GM18867 (cell line): ENCODE data around the gene PALLD.

ENCODE experiments used
- ATAC-seq: cut with Tn5 transposase; IDR thresholded peaks from one replicate; pipeline ENCODE4 v1.9.1; 2021; ENCODE audit warnings: mild to moderate bottlenecking, moderate library complexity; ENCODE audit not compliant: unreplicated experiment

Gene PALLD

GRCh38 chr4:168835880-168836454 lies 339.1 kb downstream of the PALLD start:
- no peak for ATAC-seq

DNA sequence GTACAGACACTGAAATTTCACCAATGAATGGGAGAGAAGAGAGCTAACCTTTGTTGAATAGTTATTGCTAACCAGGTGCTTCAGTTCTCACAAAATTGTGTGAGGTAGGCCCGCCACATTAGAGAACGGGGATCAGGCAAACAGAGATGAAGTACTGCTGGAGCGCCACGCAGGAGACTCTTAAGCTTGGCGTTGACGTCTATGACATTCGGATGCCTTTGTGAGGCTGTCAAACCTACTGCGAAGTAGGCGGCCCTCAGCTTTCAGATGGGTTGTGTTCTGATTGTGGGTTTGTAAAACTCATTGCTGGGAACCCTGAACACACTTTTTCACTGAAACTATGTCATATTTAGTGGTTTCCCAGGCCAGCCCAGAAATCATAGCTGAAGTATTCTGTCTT lies 339.6 kb downstream of the PALLD start:
- ATAC-seq: no peak

- no peak for ATAC-seq
Observed at GRCh38 chr4:168837922-168838321, 341.1 kb downstream of the PALLD start.

GRCh38 chr4:168839758-168840391 lies 343.0 kb downstream of the PALLD start:
- no peak for ATAC-seq

DNA sequence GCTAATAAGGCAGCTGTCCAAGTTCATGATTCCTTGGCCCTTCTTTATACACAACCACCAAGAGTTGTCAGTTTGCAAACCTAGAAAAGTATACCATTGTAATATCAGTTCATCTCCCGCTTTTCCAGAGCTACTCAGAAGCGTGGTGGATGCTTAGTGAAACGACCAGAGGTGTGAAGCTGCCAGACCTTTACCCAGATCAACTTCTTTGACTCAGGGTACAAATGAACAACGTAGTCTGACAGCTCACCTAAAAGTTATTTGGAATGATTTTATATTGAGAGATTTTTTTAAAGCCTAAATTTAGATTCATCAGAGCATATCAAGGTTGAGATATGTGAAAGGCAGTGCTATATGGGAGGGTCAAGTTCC lies 343.5 kb downstream of the PALLD start:
- no peak for ATAC-seq

GRCh38 chr4:168841000-168841671 lies 344.3 kb downstream of the PALLD start:
- no peak for ATAC-seq

DNA sequence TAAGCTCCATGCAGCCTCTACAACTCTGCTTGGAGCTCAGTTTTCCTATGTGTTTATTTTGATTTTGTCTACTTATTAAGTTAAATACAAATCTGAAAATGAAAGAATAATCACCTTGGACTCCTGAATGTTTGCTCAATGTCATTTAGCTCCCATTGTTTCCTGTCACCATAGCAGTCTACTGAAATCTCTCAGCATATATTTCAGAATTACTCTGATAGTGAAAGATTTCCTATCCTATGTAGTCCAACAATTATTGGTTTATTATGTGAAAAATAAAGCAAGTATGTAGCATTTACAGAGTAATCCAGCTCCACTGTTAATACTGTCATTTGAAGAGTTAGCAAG lies 344.8 kb downstream of the PALLD start:
- no peak for ATAC-seq

- no peak for ATAC-seq
Observed at GRCh38 chr4:168842186-168842585, 345.3 kb downstream of the PALLD start.

DNA sequence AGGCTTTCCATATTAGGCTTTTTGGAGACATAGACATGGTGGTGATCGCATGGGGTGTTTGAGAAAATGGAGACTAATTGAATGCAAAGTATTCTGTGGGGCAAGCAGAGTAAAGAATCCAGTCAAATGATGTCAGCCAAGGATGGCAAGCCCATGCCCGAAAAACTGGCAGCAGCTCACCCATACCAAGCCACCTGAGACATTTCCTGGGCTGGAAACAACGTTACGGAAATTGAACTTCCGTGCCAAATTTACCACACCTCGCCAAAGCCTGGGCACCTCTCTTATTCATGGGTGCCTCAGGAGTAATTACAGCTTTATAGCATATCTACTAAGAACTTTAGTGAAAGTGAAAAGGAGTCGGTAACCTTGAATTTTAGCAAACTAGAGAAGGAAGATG lies 346.8 kb downstream of the PALLD start:
- ATAC-seq: no peak

GRCh38 chr4:168844353-168845049 lies 347.6 kb downstream of the PALLD start:
- ATAC-seq: no peak

DNA sequence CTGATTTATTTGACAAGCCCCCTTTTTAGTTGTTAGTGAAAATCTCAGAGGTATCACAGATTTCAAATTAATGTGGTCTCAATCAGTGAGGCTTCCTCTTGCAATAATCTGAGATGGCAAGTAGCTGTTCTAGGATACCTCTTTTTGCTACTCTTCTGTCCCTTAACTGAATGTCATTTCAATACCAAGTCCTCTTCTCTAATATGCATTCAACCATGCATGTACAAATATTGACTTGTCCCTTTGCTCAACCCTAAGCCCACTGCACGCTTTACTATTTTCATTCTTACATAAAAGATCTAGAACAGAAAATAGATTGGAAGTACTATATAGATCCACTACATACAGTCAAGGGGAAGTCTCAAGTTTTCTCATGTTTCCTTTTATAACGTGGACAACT lies 349.0 kb downstream of the PALLD start:
- ATAC-seq: no peak

- no peak for ATAC-seq
Observed at GRCh38 chr4:168846414-168846813, 349.6 kb downstream of the PALLD start.

DNA sequence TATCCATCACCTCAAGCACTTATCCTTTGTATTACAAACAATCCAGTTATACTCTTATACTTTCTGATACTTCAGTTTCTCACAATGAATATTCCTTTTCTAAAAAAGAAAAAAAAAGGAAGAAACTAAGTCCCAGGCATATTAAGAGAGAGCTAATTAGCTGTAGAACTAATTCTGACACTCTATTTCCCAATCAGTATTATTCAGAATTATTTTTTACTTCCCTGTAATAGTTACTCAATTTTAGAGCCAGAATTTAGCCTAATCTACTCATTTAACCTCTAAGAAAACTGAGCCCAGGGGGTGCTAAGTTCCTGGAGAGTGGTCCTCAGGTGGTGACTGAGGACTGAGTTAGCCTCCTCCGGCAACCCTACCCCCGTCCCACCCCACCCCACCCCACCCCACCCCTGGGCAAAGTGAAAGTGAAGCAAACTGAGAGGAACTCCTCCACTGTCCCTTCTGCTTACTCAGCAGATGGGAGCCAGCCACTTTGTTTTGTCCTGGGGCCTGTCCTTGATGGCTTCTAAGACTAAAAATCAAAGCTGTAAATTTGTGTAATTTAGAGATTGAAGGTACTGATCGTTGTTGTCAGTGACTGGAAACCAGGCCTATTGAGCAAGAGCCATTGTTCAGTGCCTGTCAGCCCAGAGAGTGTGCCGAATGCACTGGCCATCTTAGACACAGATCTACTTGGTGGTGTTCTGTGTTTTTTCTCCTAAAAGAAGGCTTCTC lies 351.1 kb downstream of the PALLD start:
- ATAC-seq: no peak

- no peak for ATAC-seq
Observed at GRCh38 chr4:168849030-168849675, 352.3 kb downstream of the PALLD start.

- no peak for ATAC-seq
Observed at GRCh38 chr4:168849997-168850396, 353.1 kb downstream of the PALLD start.

DNA sequence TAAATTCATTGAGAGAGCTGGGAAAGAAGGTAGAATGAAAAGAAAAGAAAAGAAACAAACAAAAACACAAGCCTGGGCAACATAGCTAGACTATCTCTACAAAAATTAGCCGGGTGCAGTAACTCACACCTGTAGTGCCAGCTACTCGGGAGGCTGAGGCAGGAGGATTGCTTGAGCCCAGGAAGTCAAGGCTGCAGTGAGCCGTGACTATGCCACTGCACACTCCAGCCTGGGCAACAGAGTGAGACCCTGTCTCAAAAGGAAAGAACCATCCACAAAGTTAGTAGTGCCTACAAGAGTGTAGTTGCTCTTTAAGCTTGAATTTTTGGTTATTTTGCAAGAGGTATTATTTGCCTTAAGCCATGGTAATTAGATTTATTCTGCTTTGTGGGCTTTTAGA lies 355.5 kb downstream of the PALLD start:
- ATAC-seq: no peak

- ATAC-seq: peak; percentile 52
Observed at GRCh38 chr4:168852933-168853713, 356.3 kb downstream of the PALLD start.

- peak; percentile 64 for ATAC-seq
Observed at GRCh38 chr4:168853770-168854169, 356.9 kb downstream of the PALLD start.

- no peak for ATAC-seq
Observed at GRCh38 chr4:168854350-168854921, 357.6 kb downstream of the PALLD start.

DNA sequence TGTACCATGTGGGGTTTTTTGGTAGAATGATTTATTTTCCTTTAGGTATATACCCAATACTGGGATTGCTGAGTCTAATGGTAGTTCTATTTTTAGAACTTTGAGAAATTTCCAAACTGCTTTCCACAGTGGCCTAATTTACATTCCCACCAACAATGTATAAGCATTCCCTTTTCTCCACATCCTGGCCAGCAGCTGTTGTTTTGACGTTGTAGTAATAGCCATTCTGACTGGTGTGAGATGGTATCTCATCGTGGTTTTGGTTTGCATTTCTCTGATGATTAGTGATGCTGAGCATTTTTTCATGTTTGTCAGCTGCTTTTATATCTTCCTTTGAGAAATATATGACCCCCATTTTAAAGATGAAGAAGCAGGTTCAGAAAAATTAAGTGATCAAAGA lies 359.5 kb downstream of the PALLD start:
- ATAC-seq: no peak
